ENCODE results near the gene TMEM38A. TPM values are rescaled to one million over a fixed set of nuclear protein-coding genes. Genes with fewer than 3 reads are reported as not detected.

The TMEM38A gene
- total RNA-seq (2022; extraction: Qiagen RNA extraction) = 0.87 to 1.4 TPM (median 1.0 TPM) in 5 replicates

GRCh38 chr19:16660763-16661479, at the start of gene TMEM38A:
TSS of gene TMEM38A (plus strand) at chr19:16661139. CDS start at chr19:16661218, 79 bp downstream.

GRCh38 chr19:16628183-16628983, 32.6 kb upstream of the TMEM38A start, which contains the start of gene MED26:
TSS of gene MED26 (minus strand) at chr19:16628204. CDS start at chr19:16627943, 261 bp downstream.

GRCh38 chr19:16659832-16660708, 869 bp upstream of the TMEM38A start, which contains the start of gene SMIM7:
TSS of gene SMIM7 (minus strand) at chr19:16660144. CDS start at chr19:16660110, 34 bp downstream.

Other genes starting within 250 kb of the TMEM38A start
- 14.2 to 19.0 TPM (median 17.8 TPM) in 5 replicates for gene EPS15L1, start 189.2 kb upstream of the TMEM38A start, total RNA-seq (2022; extraction: Qiagen RNA extraction)
- 0.12 TPM in 1 of 5 replicates, not detected in the others for gene CALR3, start 165.0 kb upstream of the TMEM38A start, total RNA-seq (2022; extraction: Qiagen RNA extraction)
- 1.7 to 3.1 TPM (median 2.5 TPM) in 5 replicates for gene C19orf44, start 164.7 kb upstream of the TMEM38A start, total RNA-seq (2022; extraction: Qiagen RNA extraction)
- gene CHERP, start 118.7 kb upstream of the TMEM38A start, total RNA-seq (2022; extraction: Qiagen RNA extraction) = 25.0 to 35.2 TPM (median 33.1 TPM) in 5 replicates
- 14.6 to 23.8 TPM (median 21.9 TPM) in 5 replicates for gene SLC35E1, start 88.7 kb upstream of the TMEM38A start, total RNA-seq (2022; extraction: Qiagen RNA extraction)
- gene MED26, start 32.9 kb upstream of the TMEM38A start, total RNA-seq (2022; extraction: Qiagen RNA extraction) = 3.9 to 6.3 TPM (median 5.9 TPM) in 5 replicates
- 61.8 to 80.6 TPM (median 63.7 TPM) in 5 replicates for gene SMIM7, start 995 bp upstream of the TMEM38A start, total RNA-seq (2022; extraction: Qiagen RNA extraction)
- gene NWD1, start 58.7 kb downstream of the TMEM38A start, total RNA-seq (2022; extraction: Qiagen RNA extraction) = 0.01 TPM in 1 of 5 replicates, not detected in the others
- gene SIN3B, start 168.3 kb downstream of the TMEM38A start, total RNA-seq (2022; extraction: Qiagen RNA extraction) = 13.5 to 22.5 TPM (median 19.8 TPM) in 5 replicates
- not detected in 5 replicates for gene F2RL3, start 227.9 kb downstream of the TMEM38A start, total RNA-seq (2022; extraction: Qiagen RNA extraction)